IMR-90 (cell line): ENCODE results near the gene CRIM1. TPM values are rescaled to one million over a fixed set of nuclear protein-coding genes. Genes with fewer than 3 reads are reported as not detected.

Experiments used
- ATAC-seq: fragments of 200-7000 bp; cut with Tn5 transposase; 2 replicates; pipeline ENCODE4 v1.9.1; 2020; ENCODE audit warnings: low read depth, mild to moderate bottlenecking, moderate library complexity
- BruUV-seq: library from RNA; stranded (reverse); fragments of 400-500 nt; replicated peaks from 2 replicates; lab custom pipeline; 2021; lab: Mats Ljungman, UMichigan
- CTCF ChIA-PET: fragments of 300-600 bp; formaldehyde crosslinking; extraction: SDS; loops from one replicate; lab custom pipeline; 2021; ENCODE audit warnings: antibody characterized with exemption; lab: Yijun Ruan, JAX
- POLR2A ChIA-PET: fragments of 300-600 bp; sonication (Branson Sonifier 250); formaldehyde crosslinking; loops from one replicate; lab custom pipeline; 2022; ENCODE audit warnings: antibody characterized with exemption; ENCODE audit not compliant: unreplicated experiment; lab: Charles Lee
- DNase-seq: peaks from one replicate; pipeline ENCODE4 v3.0.0; 2013
- H2AFZ ChIP-seq: replicated peaks from 2 replicates; pipeline ENCODE3; 2013; ENCODE audit warnings: low read length, mild to moderate bottlenecking; ENCODE audit not compliant: poor library complexity
- H2AK5ac ChIP-seq: 2 replicates; pipeline ENCODE4 v1.6.1; 2013; ENCODE audit warnings: low read depth, low read length, inconsistent platforms
- H2AK9ac ChIP-seq: replicated peaks from 2 replicates; pipeline ENCODE3; 2013; ENCODE audit warnings: mild to moderate bottlenecking, low read depth, low read length, moderate library complexity; ENCODE audit not compliant: poor library complexity
- H2BK120ac ChIP-seq: 2 replicates; pipeline ENCODE4 v1.6.1; 2013; ENCODE audit warnings: low read depth, low read length, inconsistent platforms
- H2BK15ac ChIP-seq: 3 replicates; pipeline ENCODE4 v1.6.1; 2013; ENCODE audit warnings: low read depth, low read length, inconsistent platforms
- H2BK20ac ChIP-seq: 2 replicates; pipeline ENCODE4 v1.6.1; 2013; ENCODE audit warnings: low read depth, mild to moderate bottlenecking, inconsistent platforms, low read length, moderate library complexity
- H2BK5ac ChIP-seq: 2 replicates; pipeline ENCODE4 v1.6.1; 2013; ENCODE audit warnings: mild to moderate bottlenecking, low read depth, low read length, inconsistent platforms; ENCODE audit not compliant: poor library complexity, severe bottlenecking
- H3K14ac ChIP-seq: replicated peaks from 2 replicates; pipeline ENCODE4 v1.6.1; 2013; ENCODE audit warnings: low read depth, low read length, inconsistent platforms
- H3K18ac ChIP-seq: 2 replicates; pipeline ENCODE4 v1.6.1; 2013; ENCODE audit warnings: low read depth, low read length, control low read depth
- H3K23ac ChIP-seq: 2 replicates; pipeline ENCODE4 v1.6.1; 2013; ENCODE audit warnings: low read depth, low read length, inconsistent platforms
- H3K27ac ChIP-seq: 2 replicates; pipeline ENCODE4 v1.5.1; 2013; ENCODE audit warnings: mild to moderate bottlenecking, control low read depth, low read length; ENCODE audit not compliant: insufficient read depth
- H3K27me3 ChIP-seq: 2 replicates; pipeline ENCODE4 v1.6.1; 2013; ENCODE audit warnings: low read length; ENCODE audit not compliant: control insufficient read depth, insufficient read depth
- H3K36me3 ChIP-seq: 2 replicates; pipeline ENCODE4 v1.6.1; 2013; ENCODE audit warnings: low read length, mixed read lengths; ENCODE audit not compliant: control insufficient read depth, insufficient read depth
- H3K4ac ChIP-seq: 2 replicates; pipeline ENCODE4 v1.6.1; 2013; ENCODE audit warnings: low read depth, low read length, inconsistent platforms
- H3K4me1 ChIP-seq: 2 replicates; pipeline ENCODE4 v1.6.1; 2013; ENCODE audit warnings: low read length, mixed read lengths; ENCODE audit not compliant: control insufficient read depth, insufficient read depth
- H3K4me2 ChIP-seq: 2 replicates; pipeline ENCODE4 v1.6.1; 2013; ENCODE audit warnings: low read depth, mild to moderate bottlenecking, control low read depth, low read length, moderate library complexity
- H3K4me3 ChIP-seq: 2 replicates; pipeline ENCODE4 v1.5.1; 2013; ENCODE audit warnings: low read depth, mild to moderate bottlenecking, control low read depth, low read length, moderate library complexity; ENCODE audit not compliant: insufficient read depth
- H3K56ac ChIP-seq: 2 replicates; pipeline ENCODE4 v1.6.1; 2013; ENCODE audit warnings: low read length, inconsistent platforms; ENCODE audit not compliant: insufficient read depth; ENCODE audit errors: extremely low read depth
- H3K79me1 ChIP-seq, 2 experiments: 2 replicates each; pipeline ENCODE4 v1.6.1; 2013; ENCODE audit warnings: low read length in 2 of 2, inconsistent platforms in 1 of 2, low read depth in 1 of 2
- H3K9ac ChIP-seq: 2 replicates; pipeline ENCODE4 v1.6.1; 2013; ENCODE audit warnings: low read depth, low read length, control low read depth
- H3K9me1 ChIP-seq: 2 replicates; pipeline ENCODE4 v1.6.1; 2013; ENCODE audit warnings: low read length, inconsistent platforms; ENCODE audit not compliant: insufficient read depth
- H3K9me3 ChIP-seq: 2 replicates; pipeline ENCODE4 v1.6.1; 2013; ENCODE audit warnings: low read length; ENCODE audit not compliant: control insufficient read depth, insufficient read depth
- H4K20me1 ChIP-seq: 2 replicates; pipeline ENCODE4 v1.6.1; 2013; ENCODE audit warnings: low read length, inconsistent platforms; ENCODE audit not compliant: insufficient read depth
- H4K5ac ChIP-seq: 2 replicates; pipeline ENCODE4 v1.6.1; 2013; ENCODE audit warnings: mild to moderate bottlenecking, low read depth, low read length, control low read depth
- H4K8ac ChIP-seq, 2 experiments: 2 replicates each; pipeline ENCODE4 v1.6.1; 2013; ENCODE audit warnings: low read depth in 2 of 2, low read length in 2 of 2, control low read depth in 1 of 2, inconsistent platforms in 1 of 2
- H4K91ac ChIP-seq: 2 replicates; pipeline ENCODE4 v1.6.1; 2013; ENCODE audit warnings: low read depth, low read length, inconsistent platforms; ENCODE audit not compliant: insufficient read depth
- BHLHE40 ChIP-seq: fragments of 150-350 bp; IDR thresholded peaks from 2 replicates; pipeline ENCODE4 v1.6.1; 2016; ENCODE audit warnings: mild to moderate bottlenecking, low read depth, low read length
- CEBPB ChIP-seq: IDR thresholded peaks from 2 replicates; pipeline ENCODE4 v1.6.1; 2012; ENCODE audit warnings: low read depth, low read length, improper control_type of control experiment
- CHD1 ChIP-seq: IDR thresholded peaks from 2 replicates; pipeline ENCODE4 v1.6.1; 2012; ENCODE audit warnings: low read depth, low read length, improper control_type of control experiment
- FOS ChIP-seq: fragments of 150-350 bp; IDR thresholded peaks from 2 replicates; pipeline ENCODE4 v1.6.1; 2016; ENCODE audit warnings: low read depth, low read length
- MAFK ChIP-seq: IDR thresholded peaks from 2 replicates; pipeline ENCODE4 v1.6.1; 2012; ENCODE audit warnings: low read depth, low read length, improper control_type of control experiment
- MAZ ChIP-seq: IDR thresholded peaks from 2 replicates; pipeline ENCODE4 v1.6.1; 2012; ENCODE audit warnings: low read depth, mild to moderate bottlenecking, low read length, improper control_type of control experiment, moderate library complexity, borderline replicate concordance
- MXI1 ChIP-seq: IDR thresholded peaks from 2 replicates; pipeline ENCODE4 v1.6.1; 2012; ENCODE audit warnings: low read depth, mild to moderate bottlenecking, low read length, moderate library complexity, borderline replicate concordance
- NFE2L2 ChIP-seq: fragments of 150-350 bp; IDR thresholded peaks from 2 replicates; pipeline ENCODE4 v1.6.1; 2016; ENCODE audit warnings: low read depth, mild to moderate bottlenecking, low read length
- POLR2A ChIP-seq: IDR thresholded peaks from 2 replicates; pipeline ENCODE4 v1.6.1; 2012; ENCODE audit warnings: mild to moderate bottlenecking, low read depth, low read length
- RAD21 ChIP-seq: IDR thresholded peaks from 2 replicates; pipeline ENCODE4 v1.6.1; 2012; ENCODE audit warnings: low read length, improper control_type of control experiment
- RCOR1 ChIP-seq: IDR thresholded peaks from 2 replicates; pipeline ENCODE4 v1.6.1; 2012; ENCODE audit warnings: mild to moderate bottlenecking, low read length, improper control_type of control experiment; ENCODE audit not compliant: insufficient replicate concordance
- RFX5 ChIP-seq: IDR thresholded peaks from 2 replicates; pipeline ENCODE4 v1.8.0; 2012; ENCODE audit warnings: low read depth, mild to moderate bottlenecking, low read length, moderate library complexity
- SMC3 ChIP-seq: fragments of 150-350 bp; IDR thresholded peaks from 2 replicates; pipeline ENCODE4 v1.6.1; 2016; ENCODE audit warnings: low read depth, mild to moderate bottlenecking, antibody characterized with exemption, low read length, moderate library complexity
- whole genome bisulfite sequencing, 2 experiments: methylation state at CpG; one replicate each; pipeline versions ENCODE4 v1.1.5 to v1.1.7; 2013; ENCODE audit warnings: missing lambda C conversion rate in 2 of 2; ENCODE audit not compliant: insufficient read length in 1 of 2; ENCODE audit errors: extremely low coverage in 2 of 2; 5-methylcytosine and 5-hydroxymethylcytosine counted together
- dilution Hi-C: fragments of 300-500 bp; cut with HindIII; formaldehyde crosslinking; loops from one replicate; pipeline ENCODE4 v1.14.3; 2018; ENCODE audit warnings: low sequenced_read_pairs; ENCODE audit not compliant: unreplicated experiment
- in situ Hi-C: fragments of 300-500 bp; cut with MboI; formaldehyde crosslinking; loops from 3 replicates; pipeline ENCODE4 v1.14.3; 2019; ENCODE audit warnings: low sequenced_read_pairs, inconsistent platforms, mixed read lengths
- intact Hi-C: fragments of 100-400 bp; cut with micrococcal nuclease; formaldehyde crosslinking; loops from 2 replicates; pipeline ENCODE4 v1.10.0; 2022
- polyA plus RNA-seq, 3 experiments: library from polyadenylated mRNA; depleted of rRNA; stranded (reverse); fragments of >200 nt; gene quantifications; 2 replicates each; pipeline ENCODE4 v1.2.3, GENCODE V29; 2012; ENCODE audit warnings: low replicate concordance in 1 of 3
- total RNA-seq: library from RNA; depleted of rRNA; stranded (reverse); fragments of >200 nt; gene quantifications from 2 replicates; pipeline ENCODE4 v1.2.3, GENCODE V29; 2012
- TF ChIP-seq, protein P1 (sequence below): conservative IDR thresholded peaks from 2 replicates; pipeline ENCODE4 v1.5.1; 2012; ENCODE audit warnings: mild to moderate bottlenecking, low read depth, low read length, improper control_type of control experiment
- TF ChIP-seq, protein P2 (sequence below): fragments of 150-350 bp; IDR thresholded peaks from 2 replicates; pipeline ENCODE4 v1.6.1; 2016; ENCODE audit warnings: low read depth, mild to moderate bottlenecking, low read length, moderate library complexity, borderline replicate concordance
- TF ChIP-seq, protein P3 (sequence below): fragments of 150-350 bp; IDR thresholded peaks from 2 replicates; pipeline ENCODE4 v1.6.1; 2017; ENCODE audit warnings: mild to moderate bottlenecking, antibody characterized with exemption, low read length, low read depth

Gene CRIM1
- total and polyA plus RNA-seq, 2 of the 4 experiments (the other 2 are of a cell fraction) = 285 to 490 TPM

DNA sequence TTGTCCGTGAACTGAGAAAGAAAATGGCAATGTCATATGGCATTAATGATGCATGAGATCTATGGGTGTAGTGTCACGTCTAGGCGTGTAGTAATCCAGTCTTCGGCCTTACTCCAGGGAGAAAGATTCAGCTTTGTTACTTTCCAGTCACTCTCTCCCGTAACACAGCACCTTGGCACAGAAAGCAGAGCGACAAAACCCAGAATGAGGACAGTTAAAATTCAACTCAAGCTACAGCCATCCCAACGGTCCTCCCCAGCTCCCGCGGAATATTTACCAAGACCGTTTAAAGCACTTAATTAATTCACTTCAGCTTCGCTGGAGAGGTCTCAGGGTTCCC lies 797 bp upstream of the CRIM1 start:
- peaks cover 5% of the 10 kb centered on the region; the same call in 1 of the 2 replicates for H3K9me1 ChIP-seq
- H3K4me1 ChIP-seq = peaks cover 6% of the 10 kb centered on the region
- H2BK20ac ChIP-seq = peak overlapping the region; percentile 1
- ChIA-PET POLR2A (no interaction called here), CTCF (interaction anchor here (0.9 to 2.0 kb wide), 2 partner anchors 176 to 310 kb away, joined by 3 to 7 read pairs; no protein-coding TSS in a partner anchor)
- H3K79me1 ChIP-seq = peaks cover 13 to 38% of the 10 kb centered on the region in 2 experiments
- dilution Hi-C loops (no loop called here), intact Hi-C loops (loop anchor here (5.0 kb wide), 2 partner anchors 98 to 433 kb away; no protein-coding TSS in a partner anchor), in situ Hi-C loops (loop anchor here (5.0 kb wide), 2 partner anchors 313 to 428 kb away; no protein-coding TSS in a partner anchor)
- H3K27me3 ChIP-seq = no peaks in the 10 kb centered on the region
- H4K20me1 ChIP-seq = peaks cover 45% of the 10 kb centered on the region
- H4K8ac ChIP-seq = peak overlapping the region; percentile 35 to 70
- H4K91ac ChIP-seq = peak overlapping the region; percentile 46
- BruUV-seq = no TSS peak
- peak overlapping the region; percentile 90 for H3K14ac ChIP-seq
- peak overlapping the region; percentile 81 for H2AK9ac ChIP-seq
- peak overlapping the region; percentile 90 for H3K9ac ChIP-seq
- peak overlapping the region; percentile 76 for H3K18ac ChIP-seq
- H4K5ac ChIP-seq = peak overlapping the region; percentile 46
- WGBS, 2 experiments = 14% methylated on average over 9 of the region's 11 CpGs; no CpG with 5 or more reads in 1 of the 2 experiments
- no peak for TF ChIP-seq RFX5
- TF ChIP-seq FOS = no peak
- TF ChIP-seq POLR2A = no peak
- TF ChIP-seq, protein P1, sequence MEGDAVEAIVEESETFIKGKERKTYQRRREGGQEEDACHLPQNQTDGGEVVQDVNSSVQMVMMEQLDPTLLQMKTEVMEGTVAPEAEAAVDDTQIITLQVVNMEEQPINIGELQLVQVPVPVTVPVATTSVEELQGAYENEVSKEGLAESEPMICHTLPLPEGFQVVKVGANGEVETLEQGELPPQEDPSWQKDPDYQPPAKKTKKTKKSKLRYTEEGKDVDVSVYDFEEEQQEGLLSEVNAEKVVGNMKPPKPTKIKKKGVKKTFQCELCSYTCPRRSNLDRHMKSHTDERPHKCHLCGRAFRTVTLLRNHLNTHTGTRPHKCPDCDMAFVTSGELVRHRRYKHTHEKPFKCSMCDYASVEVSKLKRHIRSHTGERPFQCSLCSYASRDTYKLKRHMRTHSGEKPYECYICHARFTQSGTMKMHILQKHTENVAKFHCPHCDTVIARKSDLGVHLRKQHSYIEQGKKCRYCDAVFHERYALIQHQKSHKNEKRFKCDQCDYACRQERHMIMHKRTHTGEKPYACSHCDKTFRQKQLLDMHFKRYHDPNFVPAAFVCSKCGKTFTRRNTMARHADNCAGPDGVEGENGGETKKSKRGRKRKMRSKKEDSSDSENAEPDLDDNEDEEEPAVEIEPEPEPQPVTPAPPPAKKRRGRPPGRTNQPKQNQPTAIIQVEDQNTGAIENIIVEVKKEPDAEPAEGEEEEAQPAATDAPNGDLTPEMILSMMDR = no peak
- TF ChIP-seq, protein P2, sequence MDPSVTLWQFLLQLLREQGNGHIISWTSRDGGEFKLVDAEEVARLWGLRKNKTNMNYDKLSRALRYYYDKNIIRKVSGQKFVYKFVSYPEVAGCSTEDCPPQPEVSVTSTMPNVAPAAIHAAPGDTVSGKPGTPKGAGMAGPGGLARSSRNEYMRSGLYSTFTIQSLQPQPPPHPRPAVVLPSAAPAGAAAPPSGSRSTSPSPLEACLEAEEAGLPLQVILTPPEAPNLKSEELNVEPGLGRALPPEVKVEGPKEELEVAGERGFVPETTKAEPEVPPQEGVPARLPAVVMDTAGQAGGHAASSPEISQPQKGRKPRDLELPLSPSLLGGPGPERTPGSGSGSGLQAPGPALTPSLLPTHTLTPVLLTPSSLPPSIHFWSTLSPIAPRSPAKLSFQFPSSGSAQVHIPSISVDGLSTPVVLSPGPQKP = no peak
- no peak for TF ChIP-seq CHD1
- TF ChIP-seq RCOR1 = no peak
- no peak for TF ChIP-seq BHLHE40
- TF ChIP-seq SMC3 = no peak
- TF ChIP-seq RAD21 = no peak
- TF ChIP-seq CEBPB = no peak
- TF ChIP-seq, protein P3, sequence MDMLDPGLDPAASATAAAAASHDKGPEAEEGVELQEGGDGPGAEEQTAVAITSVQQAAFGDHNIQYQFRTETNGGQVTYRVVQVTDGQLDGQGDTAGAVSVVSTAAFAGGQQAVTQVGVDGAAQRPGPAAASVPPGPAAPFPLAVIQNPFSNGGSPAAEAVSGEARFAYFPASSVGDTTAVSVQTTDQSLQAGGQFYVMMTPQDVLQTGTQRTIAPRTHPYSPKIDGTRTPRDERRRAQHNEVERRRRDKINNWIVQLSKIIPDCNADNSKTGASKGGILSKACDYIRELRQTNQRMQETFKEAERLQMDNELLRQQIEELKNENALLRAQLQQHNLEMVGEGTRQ = no peak
- no peak for TF ChIP-seq MAZ
- TF ChIP-seq MXI1 = no peak
- no peak for TF ChIP-seq NFE2L2
- TF ChIP-seq MAFK = no peak
- H2AK5ac ChIP-seq = peak overlapping the region; percentile 24
- H2BK120ac ChIP-seq = peak overlapping the region; percentile 54
- H3K9me3 ChIP-seq = no peaks in the 10 kb centered on the region
- peak overlapping the region; percentile 89 for H2AFZ ChIP-seq
- no peak for DNase-seq
- H3K4me3 ChIP-seq = peak overlapping the region; percentile 96
- peak overlapping the region; percentile 64 for H3K4ac ChIP-seq
- H2BK15ac ChIP-seq = peak overlapping the region; percentile 46; the same call in 2 of the 3 replicates
- H2BK5ac ChIP-seq = peak overlapping the region; percentile 91
- H3K4me2 ChIP-seq = peak overlapping the region; percentile 98
- peak overlapping the region; percentile 95 for H3K23ac ChIP-seq
- peak overlapping the region; percentile 95 for H3K56ac ChIP-seq
- no peaks in the 10 kb centered on the region for H3K36me3 ChIP-seq
- no peak for ATAC-seq
- peak overlapping the region; percentile 82 for H3K27ac ChIP-seq
